Measurements from ENCODE around the gene ZNF304. TPM values are rescaled to one million over a fixed set of nuclear protein-coding genes. Genes with fewer than 3 reads are reported as not detected.

The ZNF304 gene
- total RNA-seq, 8 experiments from 2014 or later, result 5.7 to 12.0 (median 10.7) TPM

DNA sequence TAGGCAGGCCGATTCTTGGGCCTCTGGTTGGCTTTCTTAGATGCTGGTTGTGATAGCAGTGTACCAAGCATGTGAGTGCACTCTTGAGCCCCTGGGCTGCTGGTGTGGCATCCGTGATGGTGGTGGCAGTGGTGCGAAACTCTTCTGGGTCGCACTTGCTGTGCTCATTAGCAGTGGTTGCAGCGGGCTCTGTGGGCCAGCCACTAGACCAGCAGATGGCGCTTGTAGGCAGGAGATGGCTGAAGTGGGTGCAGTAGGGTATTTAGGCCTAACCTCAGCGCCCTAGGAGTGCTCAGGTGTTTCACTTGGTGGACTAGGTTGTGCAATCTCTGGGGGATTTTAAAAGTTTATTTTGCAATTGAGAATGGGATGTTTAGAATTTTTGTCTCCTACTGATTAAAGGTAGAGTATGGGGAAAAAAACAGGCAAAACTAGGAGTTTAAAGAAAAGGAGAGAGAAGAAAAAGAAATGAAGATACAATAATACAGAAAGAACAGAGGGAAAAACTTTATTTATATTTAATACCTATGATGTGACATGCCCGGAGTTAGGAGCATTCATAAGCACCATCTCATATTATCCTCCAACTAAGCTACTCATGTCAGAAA, 55.5 kb downstream of the ZNF304 start:
- in situ Hi-C loops (cut with MboI; ENCODE audit: low pct_unique_long_range_greater_than_20kb in 2 of 9, low sequenced_read_pairs in 9 of 9, unreplicated experiment in 9 of 9), result no loop called here
- peak in 6 of 8 experiments; percentile 11 to 45 (median 30) for ATAC-seq (replicated peaks in 6 of 8)
- Histone ChIP-seq H3K4me3 (no peak overlapping the region), H3K4me1 (replicated peaks in 1 of 2) (no peaks in the 10 kb centered on the region), H3K27ac (no peak overlapping the region)
- 0 to 50% (median 19%) methylated on average over 1 to 7 of the region's 8 CpGs for WGBS, 10 experiments

Other genes starting within 250 kb of the ZNF304 start
- under 1 TPM in 5 of 8 experiments, not detected in 3; 0.04 to 0.38 (median 0.10) TPM for gene USP29, start 231.3 kb upstream of the ZNF304 start, total RNA-seq
- gene ZIM3, start 206.1 kb upstream of the ZNF304 start, total RNA-seq, result under 1 TPM in 1 of 8 experiments, not detected in 7; 0.13 TPM
- gene DUXA, start 183.8 kb upstream of the ZNF304 start, total RNA-seq, result not detected
- 10 to 100 TPM in 7 of 8 experiments, 1 to 10 TPM in 1; 9.7 to 30.4 (median 16.5) TPM for gene ZNF264, start 159.8 kb upstream of the ZNF304 start, total RNA-seq
- 1 to 10 TPM in 3 of 8 experiments, under 1 TPM in 4, not detected in 1; 0.63 to 3.2 (median 0.88) TPM for gene AURKC, start 120.2 kb upstream of the ZNF304 start, total RNA-seq
- 10 to 100 TPM; 12.0 to 24.0 (median 17.8) TPM for gene ZNF805, start 110.6 kb upstream of the ZNF304 start, total RNA-seq
- 100 to 1,000 TPM in 1 of 8 experiments, 10 to 100 TPM in 7; 38.8 to 113 (median 68.9) TPM for gene ZNF460, start 70.8 kb upstream of the ZNF304 start, total RNA-seq
- 10 to 100 TPM in 4 of 8 experiments, 1 to 10 TPM in 4; 6.2 to 13.8 (median 10.1) TPM for gene ZNF543, start 30.8 kb upstream of the ZNF304 start, total RNA-seq
- 10 to 100 TPM; 10.3 to 33.5 (median 24.1) TPM for gene TRAPPC2B, start 12.3 kb downstream of the ZNF304 start, total RNA-seq
- 1 to 10 TPM; 3.8 to 6.9 (median 5.8) TPM for gene ZNF547, start 12.3 kb downstream of the ZNF304 start, total RNA-seq
- gene ZNF548, start 38.6 kb downstream of the ZNF304 start, total RNA-seq, result 10 to 100 TPM in 7 of 8 experiments, 1 to 10 TPM in 1; 9.9 to 35.5 (median 25.4) TPM
- 10 to 100 TPM in 7 of 8 experiments, 1 to 10 TPM in 1; 7.8 to 21.6 (median 11.9) TPM for gene ZNF17, start 59.9 kb downstream of the ZNF304 start, total RNA-seq
- 10 to 100 TPM; 10.1 to 24.0 (median 13.8) TPM for gene ZNF749, start 84.1 kb downstream of the ZNF304 start, total RNA-seq
- gene VN1R1, start 105.9 kb downstream of the ZNF304 start, total RNA-seq, result 1 to 10 TPM in 7 of 8 experiments, under 1 TPM in 1; 0.92 to 4.2 (median 1.7) TPM
- 10 to 100 TPM in 7 of 8 experiments, 1 to 10 TPM in 1; 7.4 to 33.0 (median 19.7) TPM for gene ZNF772, start 126.3 kb downstream of the ZNF304 start, total RNA-seq
- 10 to 100 TPM; 12.4 to 18.6 (median 13.1) TPM for gene ZNF419, start 136.5 kb downstream of the ZNF304 start, total RNA-seq
- 10 to 100 TPM in 5 of 8 experiments, 1 to 10 TPM in 3; 6.3 to 17.9 (median 10.9) TPM for gene ZNF773, start 148.7 kb downstream of the ZNF304 start, total RNA-seq
- 10 to 100 TPM in 1 of 8 experiments, 1 to 10 TPM in 7; 5.4 to 11.9 (median 7.9) TPM for gene ZNF549, start 176.1 kb downstream of the ZNF304 start, total RNA-seq
- gene ZNF550, start 208.6 kb downstream of the ZNF304 start, total RNA-seq, result 10 to 100 TPM in 6 of 8 experiments, 1 to 10 TPM in 2; 7.4 to 14.5 (median 12.0) TPM
- 10 to 100 TPM in 1 of 8 experiments, 1 to 10 TPM in 7; 4.7 to 10.8 (median 7.3) TPM for gene ZNF416, start 227.6 kb downstream of the ZNF304 start, total RNA-seq
- gene ZIK1, start 232.9 kb downstream of the ZNF304 start, total RNA-seq, result 10 to 100 TPM in 4 of 8 experiments, 1 to 10 TPM in 4; 3.0 to 19.2 (median 9.4) TPM
- 1 to 10 TPM; 2.4 to 6.6 (median 3.5) TPM for gene ZNF530, start 248.6 kb downstream of the ZNF304 start, total RNA-seq

Data from motor neuron (in vitro differentiated cells).